ENCODE data around the gene SBK3.

The SBK3 gene

DNA sequence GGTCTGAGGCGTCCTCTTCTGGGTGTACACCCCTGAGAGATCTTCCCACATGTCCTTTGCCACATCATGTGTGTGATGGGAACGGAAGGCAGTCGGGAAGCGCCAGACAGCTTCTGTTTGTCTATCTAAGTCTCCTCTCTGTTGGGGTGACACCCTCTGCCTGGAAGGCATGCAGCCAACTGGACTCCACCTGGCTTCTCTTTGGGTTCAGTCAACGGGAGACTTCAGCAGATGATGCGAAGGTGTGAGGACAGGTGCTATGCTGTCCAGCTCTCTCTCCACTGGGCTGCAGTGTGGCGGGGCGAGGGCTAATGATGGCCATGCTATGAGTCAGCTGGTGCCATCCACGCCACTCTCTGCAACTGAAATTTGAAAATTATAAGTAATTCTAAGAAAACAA, 14.3 kb upstream of the SBK3 start:
- no peak overlapping the region for H3K4me3 ChIP-seq (ENCODE audit: low read depth, low read length)
- no peak for DNase-seq (ENCODE audit: low read depth)
- no peak for TF ChIP-seq MYC (IDR thresholded peaks at IDR 0.05; ENCODE audit: low read depth, low read length)
- TF ChIP-seq, protein P1, sequence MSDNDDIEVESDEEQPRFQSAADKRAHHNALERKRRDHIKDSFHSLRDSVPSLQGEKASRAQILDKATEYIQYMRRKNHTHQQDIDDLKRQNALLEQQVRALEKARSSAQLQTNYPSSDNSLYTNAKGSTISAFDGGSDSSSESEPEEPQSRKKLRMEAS (IDR thresholded peaks at IDR 0.05; ENCODE audit: low read depth, low read length): no peak
- no peak for TF ChIP-seq POLR2A (IDR thresholded peaks at IDR 0.05; ENCODE audit: extremely low read depth, insufficient read length)
- TF ChIP-seq, protein P2, sequence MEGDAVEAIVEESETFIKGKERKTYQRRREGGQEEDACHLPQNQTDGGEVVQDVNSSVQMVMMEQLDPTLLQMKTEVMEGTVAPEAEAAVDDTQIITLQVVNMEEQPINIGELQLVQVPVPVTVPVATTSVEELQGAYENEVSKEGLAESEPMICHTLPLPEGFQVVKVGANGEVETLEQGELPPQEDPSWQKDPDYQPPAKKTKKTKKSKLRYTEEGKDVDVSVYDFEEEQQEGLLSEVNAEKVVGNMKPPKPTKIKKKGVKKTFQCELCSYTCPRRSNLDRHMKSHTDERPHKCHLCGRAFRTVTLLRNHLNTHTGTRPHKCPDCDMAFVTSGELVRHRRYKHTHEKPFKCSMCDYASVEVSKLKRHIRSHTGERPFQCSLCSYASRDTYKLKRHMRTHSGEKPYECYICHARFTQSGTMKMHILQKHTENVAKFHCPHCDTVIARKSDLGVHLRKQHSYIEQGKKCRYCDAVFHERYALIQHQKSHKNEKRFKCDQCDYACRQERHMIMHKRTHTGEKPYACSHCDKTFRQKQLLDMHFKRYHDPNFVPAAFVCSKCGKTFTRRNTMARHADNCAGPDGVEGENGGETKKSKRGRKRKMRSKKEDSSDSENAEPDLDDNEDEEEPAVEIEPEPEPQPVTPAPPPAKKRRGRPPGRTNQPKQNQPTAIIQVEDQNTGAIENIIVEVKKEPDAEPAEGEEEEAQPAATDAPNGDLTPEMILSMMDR (IDR thresholded peaks at IDR 0.05; ENCODE audit: low read depth, low read length): no peak

DNA sequence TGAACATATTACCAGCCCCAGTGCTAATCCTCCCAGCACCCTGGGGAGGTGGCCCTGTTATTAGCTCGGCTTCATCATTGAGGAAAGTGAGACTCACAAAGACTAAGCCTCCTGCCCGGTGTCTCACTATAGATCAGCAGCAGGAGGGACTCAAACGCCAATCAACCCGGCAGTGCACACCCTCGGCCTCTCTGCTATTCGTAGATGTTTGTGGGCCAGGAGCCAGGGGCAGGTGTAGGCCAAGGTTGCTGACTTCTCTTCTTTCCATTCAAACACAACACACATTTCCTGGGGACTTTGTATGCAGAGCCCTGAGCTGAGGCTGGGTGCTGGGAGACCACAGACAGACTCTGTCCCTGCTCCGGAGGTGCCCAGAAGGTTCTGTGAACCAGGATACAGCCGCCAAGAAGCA, 9.4 kb upstream of the SBK3 start:
- no peak for DNase-seq (ENCODE audit: low read depth)
- TF ChIP-seq MYC (IDR thresholded peaks at IDR 0.05; ENCODE audit: low read depth, low read length): no peak
- TF ChIP-seq, protein P2 (IDR thresholded peaks at IDR 0.05; ENCODE audit: low read depth, low read length): no peak
- TF ChIP-seq POLR2A (IDR thresholded peaks at IDR 0.05; ENCODE audit: extremely low read depth, insufficient read length): no peak
- TF ChIP-seq, protein P1 (IDR thresholded peaks at IDR 0.05; ENCODE audit: low read depth, low read length): no peak
- no peak overlapping the region for H3K4me3 ChIP-seq (ENCODE audit: low read depth, low read length)

DNA sequence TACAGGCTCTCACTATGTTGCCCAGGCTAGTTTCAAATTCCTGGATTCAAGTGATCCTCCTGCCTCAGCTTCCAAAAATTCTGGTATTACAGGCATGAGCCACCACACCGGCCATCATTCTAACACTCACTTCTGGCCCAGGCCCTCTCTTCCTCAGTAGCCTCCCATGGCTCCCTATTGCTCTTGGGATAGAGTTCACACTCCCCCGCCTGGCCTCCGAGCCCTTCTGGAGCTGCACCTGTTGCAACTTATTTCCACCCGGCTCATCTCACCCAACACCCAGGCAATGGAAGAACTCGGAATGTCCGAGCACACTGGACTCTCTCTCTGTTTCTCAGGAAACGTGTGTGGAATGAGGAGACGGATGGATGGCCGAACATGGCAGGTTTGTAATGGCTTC, 9.0 kb upstream of the SBK3 start:
- TF ChIP-seq MYC (IDR thresholded peaks at IDR 0.05; ENCODE audit: low read depth, low read length) (no peak), POLR2A (IDR thresholded peaks at IDR 0.05; ENCODE audit: extremely low read depth, insufficient read length) (no peak)
- TF ChIP-seq, protein P2 (IDR thresholded peaks at IDR 0.05; ENCODE audit: low read depth, low read length): no peak
- TF ChIP-seq, protein P1 (IDR thresholded peaks at IDR 0.05; ENCODE audit: low read depth, low read length): no peak
- no peak overlapping the region for H3K4me3 ChIP-seq (ENCODE audit: low read depth, low read length)
- no peak for DNase-seq (ENCODE audit: low read depth)

DNA sequence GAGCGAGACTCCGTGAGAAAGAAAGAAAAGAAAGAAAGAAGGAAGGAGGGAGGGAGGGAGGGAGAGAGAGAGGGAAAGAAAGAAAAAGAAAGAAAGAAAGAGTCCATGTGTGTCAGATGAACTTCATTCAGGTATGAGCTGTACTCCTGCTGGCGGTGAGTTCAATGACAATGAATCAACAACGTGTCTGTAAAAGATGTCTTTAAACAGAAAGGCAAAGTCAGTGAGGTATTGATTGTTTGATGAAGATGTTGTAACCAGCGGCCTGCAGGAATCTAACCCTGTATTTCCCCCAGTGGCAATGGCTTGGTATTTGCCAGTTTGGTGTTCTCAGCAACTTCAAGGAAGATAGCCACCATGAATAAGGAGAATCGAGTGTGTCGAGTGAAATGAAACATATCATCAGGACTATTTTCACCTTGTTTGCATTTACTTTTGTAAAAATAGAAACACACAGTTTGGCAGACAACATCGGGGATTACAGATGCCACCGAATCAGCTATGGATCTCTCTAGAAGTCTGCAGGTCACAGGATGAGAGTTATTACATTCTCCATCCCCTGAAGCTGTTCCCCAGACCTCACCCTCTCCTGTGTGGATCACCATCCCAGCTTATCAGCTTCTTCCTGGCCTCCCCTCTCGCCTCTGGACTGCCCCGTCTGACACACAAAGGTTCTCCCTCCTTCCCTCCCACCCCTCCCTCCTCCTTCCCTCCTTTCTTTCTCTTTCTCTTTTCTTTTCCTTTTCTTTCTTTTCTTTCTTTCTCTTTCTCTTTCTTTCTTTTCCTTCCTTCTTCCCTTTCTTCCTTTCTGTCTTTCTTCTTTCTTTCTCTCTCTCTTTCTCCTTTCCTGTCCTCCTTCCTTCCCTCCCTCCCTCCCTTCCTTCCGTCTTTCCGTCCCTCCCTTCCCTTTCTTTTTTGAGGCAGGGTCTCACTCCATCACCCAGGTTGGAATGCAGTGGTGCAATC, 8.2 kb upstream of the SBK3 start:
- TF ChIP-seq POLR2A (IDR thresholded peaks at IDR 0.05; ENCODE audit: extremely low read depth, insufficient read length) (no peak), MYC (IDR thresholded peaks at IDR 0.05; ENCODE audit: low read depth, low read length) (no peak)
- TF ChIP-seq, protein P1 (IDR thresholded peaks at IDR 0.05; ENCODE audit: low read depth, low read length): no peak
- TF ChIP-seq, protein P2 (IDR thresholded peaks at IDR 0.05; ENCODE audit: low read depth, low read length): no peak
- no peak overlapping the region for H3K4me3 ChIP-seq (ENCODE audit: low read depth, low read length)
- no peak for DNase-seq (ENCODE audit: low read depth)

DNA sequence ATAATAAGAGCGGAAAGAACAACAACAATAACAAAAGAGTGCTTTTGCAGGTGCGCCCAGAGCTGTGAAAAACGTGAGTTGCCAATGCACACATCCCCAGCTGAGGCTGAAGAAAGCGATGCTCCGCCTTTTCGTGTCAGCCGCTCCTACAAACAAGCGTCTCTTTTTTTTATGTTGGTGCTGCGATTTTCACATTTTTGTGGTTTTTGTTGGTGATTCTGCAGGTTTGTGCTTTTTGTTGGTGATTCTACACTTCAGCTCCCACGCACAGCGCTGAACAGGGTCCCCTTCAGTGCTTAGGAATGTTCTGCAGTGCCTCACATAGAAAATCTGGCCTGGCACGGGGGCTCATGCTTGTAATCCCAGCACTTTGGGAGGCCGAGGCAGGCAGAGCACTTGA, 7.3 kb upstream of the SBK3 start:
- H3K4me3 ChIP-seq (ENCODE audit: low read depth, low read length): no peak overlapping the region
- TF ChIP-seq POLR2A (IDR thresholded peaks at IDR 0.05; ENCODE audit: extremely low read depth, insufficient read length): no peak
- TF ChIP-seq, protein P2 (IDR thresholded peaks at IDR 0.05; ENCODE audit: low read depth, low read length): no peak
- TF ChIP-seq, protein P1 (IDR thresholded peaks at IDR 0.05; ENCODE audit: low read depth, low read length): no peak
- DNase-seq (ENCODE audit: low read depth): no peak
